H1 (cell line): Measurements from ENCODE around the gene SLAMF6. TPM values are rescaled to one million over a fixed set of nuclear protein-coding genes. Genes with fewer than 3 reads are reported as not detected.

ENCODE experiments used
- CTCF ChIA-PET: fragments of 300-600 bp; sonication (Branson Sonifier 250); formaldehyde crosslinking; loops from one replicate; lab custom pipeline; 2021; ENCODE audit not compliant: partially characterized antibody; lab: Charles Lee
- POLR2A ChIA-PET: fragments of 300-600 bp; sonication (Branson Sonifier 250); formaldehyde crosslinking; loops from one replicate; lab custom pipeline; 2021; ENCODE audit warnings: inconsistent platforms; ENCODE audit not compliant: partially characterized antibody; lab: Charles Lee
- DNase-seq, 2 experiments: peaks; one replicate each; pipeline versions ENCODE4 v3.0.0 to v3.0.0-alpha.2; 2010 to 2022; ENCODE audit warnings: low spot score in 2 of 2, low read depth in 1 of 2, mixed read lengths in 1 of 2
- FAIRE-seq: peaks from 2 replicates; lab custom pipeline; 2011; peaks lifted over from hg19 to GRCh38; lab: Jason Lieb, UNC
- H2AFZ ChIP-seq: 2 replicates; pipeline ENCODE4 v1.8.1; 2012; ENCODE audit warnings: low read length, inconsistent platforms
- H2AK5ac ChIP-seq: 2 replicates; pipeline ENCODE4 v1.6.1; 2013; ENCODE audit warnings: low read depth, low read length
- H2BK120ac ChIP-seq: replicated peaks from 2 replicates; pipeline ENCODE3; 2013; ENCODE audit warnings: low read depth, low read length, inconsistent platforms
- H2BK12ac ChIP-seq: 2 replicates; pipeline ENCODE4 v1.6.1; 2013; ENCODE audit warnings: low read depth, low read length
- H2BK15ac ChIP-seq: 2 replicates; pipeline ENCODE4 v1.6.1; 2013; ENCODE audit warnings: low read length
- H2BK20ac ChIP-seq: 2 replicates; pipeline ENCODE4 v1.6.1; 2013; ENCODE audit warnings: low read length
- H2BK5ac ChIP-seq: 2 replicates; pipeline ENCODE4 v1.6.1; 2013; ENCODE audit warnings: low read depth, low read length
- H3K14ac ChIP-seq: 2 replicates; pipeline ENCODE4 v1.6.1; 2013; ENCODE audit warnings: inconsistent platforms; ENCODE audit not compliant: insufficient read length
- H3K18ac ChIP-seq: 2 replicates; pipeline ENCODE4 v1.6.1; 2013; ENCODE audit warnings: low read length; ENCODE audit errors: extremely low read depth
- H3K23ac ChIP-seq: 2 replicates; pipeline ENCODE4 v1.6.1; 2013; ENCODE audit warnings: inconsistent platforms; ENCODE audit not compliant: insufficient read length
- H3K23me2 ChIP-seq: 2 replicates; pipeline ENCODE4 v1.6.1; 2013; ENCODE audit warnings: low read depth, low read length
- H3K27ac ChIP-seq: 2 replicates; pipeline ENCODE4 v1.6.1; 2011; ENCODE audit warnings: low read depth, low read length, inconsistent platforms
- H3K27me3 ChIP-seq, 4 experiments: replicated peaks in 1 of 4; 1 replicate in 1 of 4; 2 replicates in 3 of 4; pipeline versions ENCODE4 v1.6.1 to v1.8.1; 2011 to 2013; ENCODE audit warnings: low read length in 3 of 4, mild to moderate bottlenecking in 3 of 4, inconsistent platforms in 2 of 4, mixed read lengths in 2 of 4, moderate library complexity in 1 of 4; ENCODE audit not compliant: control insufficient read depth in 3 of 4, insufficient read depth in 3 of 4; ENCODE audit errors: extremely low read depth in 1 of 4
- H3K36me3 ChIP-seq, 4 experiments: 2 replicates each; pipeline versions ENCODE4 v1.6.1 to v1.8.1; 2011 to 2013; ENCODE audit warnings: mild to moderate bottlenecking in 4 of 4, low read length in 3 of 4, moderate library complexity in 2 of 4, control low read depth in 1 of 4, inconsistent platforms in 1 of 4; ENCODE audit not compliant: insufficient read depth in 4 of 4, control insufficient read depth in 2 of 4
- H3K4ac ChIP-seq: replicated peaks from 2 replicates; pipeline ENCODE3; 2013; ENCODE audit warnings: low read length, low read depth, mixed read lengths, inconsistent platforms; ENCODE audit not compliant: insufficient read length
- H3K4me1 ChIP-seq, 4 experiments: replicated peaks in 1 of 4; 1 replicate in 1 of 4; 2 replicates in 3 of 4; pipeline versions ENCODE4 v1.6.1 to v1.8.1; 2011 to 2013; ENCODE audit warnings: low read length in 3 of 4, inconsistent platforms in 2 of 4, mixed read lengths in 1 of 4; ENCODE audit not compliant: insufficient read depth in 4 of 4, control insufficient read depth in 3 of 4
- H3K4me2 ChIP-seq, 2 experiments: 2 replicates each; pipeline versions ENCODE4 v1.6.1 to v1.8.1; 2011 to 2013; ENCODE audit warnings: low read depth in 2 of 2, low read length in 2 of 2, control low read depth in 1 of 2, inconsistent platforms in 1 of 2, mild to moderate bottlenecking in 1 of 2; ENCODE audit not compliant: insufficient read depth in 1 of 2
- H3K4me3 ChIP-seq, 4 experiments: fragments of 200-600, 300-600 bp in 1 of 4; sonication (generic), shearing (Covaris generic), sonication (Bioruptor Twin) in 1 of 4; 2 replicates each; pipeline versions ENCODE4 v1.5.1 to v1.8.1; 2011 to 2016; ENCODE audit warnings: low read length in 4 of 4, low read depth in 3 of 4, control low read depth in 2 of 4, inconsistent platforms in 2 of 4, mild to moderate bottlenecking in 2 of 4, mixed read lengths in 1 of 4, moderate library complexity in 1 of 4; ENCODE audit not compliant: insufficient read depth in 2 of 4; ENCODE audit errors: extremely low read depth in 1 of 4
- H3K56ac ChIP-seq: replicated peaks from 2 replicates; pipeline ENCODE3; 2013; ENCODE audit warnings: low read depth, mild to moderate bottlenecking, mixed read lengths, low read length, inconsistent platforms; ENCODE audit not compliant: insufficient read length
- H3K79me1 ChIP-seq: 2 replicates; pipeline ENCODE4 v1.6.1; 2013; ENCODE audit warnings: low read depth, low read length, control low read depth
- H3K79me2 ChIP-seq, 2 experiments: 2 replicates each; pipeline versions ENCODE4 v1.6.1 to v1.8.1; 2012 to 2013; ENCODE audit warnings: low read length in 2 of 2, mild to moderate bottlenecking in 2 of 2, inconsistent platforms in 1 of 2; ENCODE audit not compliant: insufficient read depth in 2 of 2, control insufficient read depth in 1 of 2
- H3K9ac ChIP-seq, 4 experiments: replicated peaks in 1 of 4; 1 replicate in 1 of 4; 2 replicates in 3 of 4; pipeline versions ENCODE4 v1.6.1 to v1.8.1; 2011 to 2013; ENCODE audit warnings: low read depth in 3 of 4, low read length in 3 of 4, control low read depth in 2 of 4, mild to moderate bottlenecking in 2 of 4, moderate library complexity in 2 of 4, inconsistent platforms in 1 of 4; ENCODE audit errors: extremely low read depth in 1 of 4
- H3K9me3 ChIP-seq, 2 experiments: 2 replicates each; pipeline versions ENCODE4 v1.6.1 to v1.8.1; 2012 to 2013; ENCODE audit warnings: mild to moderate bottlenecking in 2 of 2, moderate library complexity in 2 of 2, control low read depth in 1 of 2, inconsistent platforms in 1 of 2, low read depth in 1 of 2, low read length in 1 of 2, mixed read lengths in 1 of 2; ENCODE audit not compliant: insufficient read depth in 2 of 2
- H4K20me1 ChIP-seq, 2 experiments: replicated peaks in 1 of 2; 2 replicates each; pipeline versions ENCODE3 to v1.8.1; 2011 to 2013; ENCODE audit warnings: inconsistent platforms in 2 of 2, low read length in 2 of 2, mild to moderate bottlenecking in 1 of 2; ENCODE audit not compliant: insufficient read depth in 2 of 2, control insufficient read depth in 1 of 2
- H4K5ac ChIP-seq: 2 replicates; pipeline ENCODE4 v1.6.1; 2013; ENCODE audit warnings: low read length, low read depth, mixed read lengths, inconsistent platforms; ENCODE audit not compliant: insufficient read length
- H4K8ac ChIP-seq: 2 replicates; pipeline ENCODE4 v1.8.0; 2013; ENCODE audit warnings: mild to moderate bottlenecking, moderate library complexity, low read length, inconsistent platforms; ENCODE audit not compliant: insufficient read depth; ENCODE audit errors: extremely low read depth
- H4K91ac ChIP-seq: replicated peaks from 2 replicates; pipeline ENCODE3; 2013; ENCODE audit warnings: low read length, mixed read lengths, inconsistent platforms; ENCODE audit not compliant: insufficient read length
- CREB1 ChIP-seq: IDR thresholded peaks from 2 replicates; pipeline ENCODE4 v1.6.1; 2012; ENCODE audit warnings: inconsistent platforms
- PHF8 ChIP-seq: fragments of 200-600 bp; sonication (generic); conservative IDR thresholded peaks from 2 replicates; pipeline ENCODE4 v1.7.1; 2012; ENCODE audit warnings: low read depth, mild to moderate bottlenecking, inconsistent platforms, low read length, moderate library complexity
- POU5F1 ChIP-seq: IDR thresholded peaks from 2 replicates; pipeline ENCODE4 v1.6.1; 2011; ENCODE audit warnings: low read depth, mild to moderate bottlenecking, low read length, moderate library complexity
- SIN3A ChIP-seq, 2 experiments: IDR thresholded peaks in 1 of 2; conservative IDR thresholded peaks in 1 of 2; 2 replicates each; pipeline ENCODE4 v1.6.1; 2011 to 2012; ENCODE audit warnings: low read length in 2 of 2, improper control_type of control experiment in 1 of 2, low read depth in 1 of 2, mild to moderate bottlenecking in 1 of 2
- WGBS, 2 experiments: shearing (Covaris generic) in 1 of 2; methylation state at CpG; one replicate each; pipeline versions ENCODE4 v1.1.6 to v1.1.7; 2013 to 2015; ENCODE audit warnings: low lambda C conversion rate in 2 of 2, mixed read lengths in 2 of 2, inconsistent platforms in 1 of 2, low coverage in 1 of 2, missing lambda C conversion rate in 1 of 2; ENCODE audit not compliant: insufficient replicate concordance in 2 of 2, insufficient coverage in 1 of 2, insufficient read length in 1 of 2; ENCODE audit errors: extremely low coverage in 1 of 2, missing lambda C conversion rate in 1 of 2; 5-methylcytosine and 5-hydroxymethylcytosine counted together
- polyA plus RNA-seq, 7 experiments: library from polyadenylated mRNA; depleted of rRNA in 3 of 7; stranded (reverse) in 5 of 7; unstranded in 2 of 7; fragments of >200 nt in 5 of 7; fragments of 200-250 nt in 2 of 7; gene quantifications; 1 replicate in 5 of 7; 2 replicates in 1 of 7; 4 replicates in 1 of 7; pipeline versions ENCODE4 v1.2.1 to v1.2.3, GENCODE V29; 2011 to 2013; ENCODE audit warnings: missing spikeins in 2 of 7, mixed read lengths in 2 of 7
- total RNA-seq: library from RNA; stranded (reverse); fragmentation: NEBNext Ultra II Directional; extraction: Animal tissue kit (Norgen Biotek cat#: 25700); gene quantifications from 2 replicates; pipeline ENCODE4 v1.2.1, GENCODE V29; 2021

Gene SLAMF6
- total and polyA plus RNA-seq, 2 of the 8 experiments (the other 6 are each of a cell fraction or from before 2014, with no cell fraction given), result not detected

DNA sequence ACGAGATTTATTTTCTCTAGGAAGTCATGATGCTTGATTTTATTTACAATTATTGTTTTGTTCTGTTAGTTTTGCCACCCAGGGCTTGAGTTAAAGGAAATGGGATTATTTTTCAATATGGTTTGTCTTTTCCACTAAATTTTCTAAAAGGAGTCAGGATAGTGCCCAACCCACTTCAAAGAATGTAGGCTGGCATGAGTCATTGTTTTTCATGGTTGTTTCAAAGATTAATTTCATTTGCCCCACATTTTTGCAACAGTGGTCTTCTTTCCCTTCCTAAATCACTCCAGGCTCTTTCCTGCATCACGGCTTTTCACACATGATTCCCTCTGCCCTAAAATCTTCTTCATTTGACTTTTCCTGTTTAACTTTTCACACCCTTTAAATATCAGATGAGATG, 2.5 kb downstream of the SLAMF6 start:
- Histone ChIP-seq H3K4me2 (no peak overlapping the region), H2BK120ac (no peak overlapping the region), H3K4ac (no peak overlapping the region), H4K8ac (no peak overlapping the region), H3K4me1 (peaks cover 3 to 6% (median 5%) of the 10 kb centered on the region in 4 experiments; a peak in 5 of 7 replicates), H2AK5ac (no peak overlapping the region), H3K36me3 (no peaks in the 10 kb centered on the region), H3K23ac (no peak overlapping the region), H3K27me3 (no peaks in the 10 kb centered on the region), H2BK5ac (no peak overlapping the region), H3K9ac (no peak overlapping the region), H2AFZ (no peak overlapping the region), H3K27ac (no peak overlapping the region), H4K91ac (no peak overlapping the region), H2BK15ac (no peak overlapping the region), H2BK20ac (no peak overlapping the region), H3K18ac (no peak overlapping the region), H3K56ac (no peak overlapping the region), H3K14ac (no peak overlapping the region), H4K5ac (no peak overlapping the region), H2BK12ac (no peak overlapping the region), H4K20me1 (no peaks in the 10 kb centered on the region), H3K79me1 (no peaks in the 10 kb centered on the region), H3K23me2 (no peaks in the 10 kb centered on the region), H3K79me2 (no peaks in the 10 kb centered on the region), H3K9me3 (0 out of 4 replicates have a peak, but pooled peaks cover 0 to 2% of the 10 kb centered on the region in 2 experiments), H3K4me3 (no peak overlapping the region)
- ChIA-PET POLR2A (no interaction called here), CTCF (interaction anchor here (1.7 kb wide), 1 partner anchor 8 kb away, joined by 6 read pairs; no protein-coding TSS in a partner anchor)
- DNase-seq, result no peak
- 70% methylated on average over 2 of the region's 2 CpGs; no CpG with 5 or more reads in 1 of the 2 experiments for WGBS, 2 experiments
- FAIRE-seq, result no peak
- no peak for TF ChIP-seq CREB1
- no peak for TF ChIP-seq SIN3A (conservative IDR thresholded peaks at IDR 0.05 in 1 of 2, IDR thresholded peaks at IDR 0.05 in 1 of 2; ENCODE audit: low read depth in 1 of 2, low read length in 2 of 2)
- no peak for TF ChIP-seq POU5F1
- no peak for TF ChIP-seq PHF8
